Gastrocnemius medialis (tissue), 4 donors: ENCODE results near the gene GADD45GIP1. TPM values are rescaled to one million over a fixed set of nuclear protein-coding genes. Genes with fewer than 3 reads are reported as not detected.
"Not testable (repeated sequence)": the region's sequence is repeated elsewhere in the genome, so short reads cannot be mapped to it uniquely, and the experiment has no call there.

Experiments
- ATAC-seq, 2 donors: fragments of 150-250 bp; one replicate each; pipeline ENCODE4 v1.9.1; 2016
- DNase-seq, 2 donors: peaks; one replicate each; pipeline ENCODE4 v3.0.0-alpha.2; 2019
- H3K27ac ChIP-seq, 4 donors: fragments of 200-600 bp; sonication (generic); 1 replicate in 1 of 4; 2 replicates in 3 of 4; pipeline ENCODE4 v1.5.1; 2016 to 2018; ENCODE audit warnings: mild to moderate bottlenecking in 2 of 4, moderate library complexity in 1 of 4
- H3K27me3 ChIP-seq, 3 donors: fragments of 200-600 bp; sonication (generic) in 2 of 3; 1 replicate in 1 of 3; 2 replicates in 2 of 3; pipeline versions ENCODE4 v1.5.1 to v1.6.0; 2016 to 2019; ENCODE audit warnings: mild to moderate bottlenecking in 1 of 3, moderate library complexity in 1 of 3
- H3K36me3 ChIP-seq, 2 donors: fragments of 200-600 bp; sonication (generic) in 1 of 2; one replicate each; pipeline ENCODE4 v1.5.1; 2017 to 2018
- H3K4me1 ChIP-seq, 2 donors: fragments of 200-600 bp; sonication (generic) in 1 of 2; one replicate each; pipeline ENCODE4 v1.5.1; 2016 to 2017; ENCODE audit warnings: mild to moderate bottlenecking in 2 of 2
- H3K4me3 ChIP-seq, 4 donors: fragments of 200-600 bp; sonication (generic) in 3 of 4; 1 replicate in 1 of 4; 2 replicates in 3 of 4; pipeline ENCODE4 v1.5.1; 2016 to 2019; ENCODE audit warnings: mild to moderate bottlenecking in 2 of 4
- H3K9me3 ChIP-seq, 3 donors: fragments of 200-600 bp; sonication (generic) in 2 of 3; 1 replicate in 1 of 3; 2 replicates in 2 of 3; pipeline ENCODE4 v1.5.1; 2016 to 2019
- CTCF ChIP-seq, 5 experiments: fragments of 450-650 bp in 3 of 5; fragments of 200-600 bp in 2 of 5; sonication (generic) in 2 of 5; IDR thresholded peaks in 4 of 5; conservative IDR thresholded peaks in 1 of 5; 1 replicate in 4 of 5; 2 replicates in 1 of 5; pipeline ENCODE4 v1.5.1; 2016 to 2019; ENCODE audit warnings: antibody characterized with exemption in 5 of 5, mild to moderate bottlenecking in 3 of 5, moderate library complexity in 3 of 5
- POLR2A ChIP-seq, 2 donors: fragments of 450-650 bp; IDR thresholded peaks; one replicate each; pipeline ENCODE4 v1.6.1; 2017; ENCODE audit warnings: antibody characterized with exemption in 2 of 2, mild to moderate bottlenecking in 2 of 2, moderate library complexity in 2 of 2
- in situ Hi-C, 4 donors: fragments of 200-750 bp; cut with MboI; loops; one replicate each; pipeline versions ENCODE4 v1.15.0 to v1.8.0; 2017; ENCODE audit warnings: low sequenced_read_pairs in 4 of 4
- intact Hi-C: fragments of 100-400 bp; cut with DNase I; formaldehyde crosslinking; loops from one replicate; pipeline ENCODE4 v1.15.1; 2023; ENCODE audit warnings: low total_unique reads
- total RNA-seq, 4 donors: library from RNA; depleted of rRNA; stranded (reverse); fragments of >200 nt; gene quantifications; one replicate each; pipeline versions ENCODE4 v1.1.0 to v1.2.3, GENCODE V29; 2016

Gene GADD45GIP1
- total RNA-seq, 4 donors from 2014 or later = 50.7 to 71.0 (median 61.4) TPM

GRCh38 chr19:12953799-12954611 is 3.0 kb downstream of the GADD45GIP1 start:
- DNase-seq = no peak
- TF ChIP-seq CTCF (IDR thresholded peaks at IDR 0.05 in 4 of 5, conservative IDR thresholded peaks at IDR 0.05 in 1 of 5) = no peak
- TF ChIP-seq POLR2A (IDR thresholded peaks at IDR 0.05) = no peak
- H3K27ac ChIP-seq = peak overlapping the region; percentile 45 to 96 (median 94)
- intact Hi-C loops (no loop called here), in situ Hi-C loops (loop anchor here in 1 of 4 donors (25.0 kb wide), 1 partner anchor 308 kb away; no protein-coding TSS in a partner anchor)
- no peaks in the 10 kb centered on the region for H3K9me3 ChIP-seq
- peaks cover 49 to 50% of the 10 kb centered on the region in 2 donors for H3K4me1 ChIP-seq
- no peak for ATAC-seq
- H3K27me3 ChIP-seq = no peaks in the 10 kb centered on the region
- H3K36me3 ChIP-seq = peaks cover 0 to 49% of the 10 kb centered on the region in 2 donors
- no peak overlapping the region for H3K4me3 ChIP-seq

GRCh38 chr19:12953138-12953798 is 3.8 kb downstream of the GADD45GIP1 start:
- Histone ChIP-seq H3K4me3 (no peak overlapping the region), H3K4me1 (peaks cover 50% of the 10 kb centered on the region in 2 donors), H3K27me3 (no peaks in the 10 kb centered on the region), H3K9me3 (no peaks in the 10 kb centered on the region), H3K27ac (peak overlapping the region; percentile 45 to 96 (median 81)), H3K36me3 (peaks cover 0 to 57% of the 10 kb centered on the region in 2 donors)
- in situ Hi-C loops = loop anchor here in 1 of 4 donors (25.0 kb wide), 1 partner anchor 309 kb away; no protein-coding TSS in a partner anchor
- intact Hi-C loops = no loop called here
- DNase-seq (no peak), ATAC-seq (no peak)
- no peak for TF ChIP-seq CTCF (IDR thresholded peaks at IDR 0.05 in 4 of 5, conservative IDR thresholded peaks at IDR 0.05 in 1 of 5)
- no peak for TF ChIP-seq POLR2A (IDR thresholded peaks at IDR 0.05)

- Histone ChIP-seq H3K9me3 (no peaks in the 10 kb centered on the region), H3K4me1 (peaks cover 53 to 56% of the 10 kb centered on the region in 2 donors), H3K4me3 (no peak overlapping the region), H3K27me3 (no peaks in the 10 kb centered on the region), H3K36me3 (peaks cover 0 to 63% of the 10 kb centered on the region in 2 donors), H3K27ac (peak overlapping the region; percentile 45 to 96 (median 81))
- intact Hi-C loops (no loop called here), in situ Hi-C loops (loop anchor here in 1 of 4 donors (25.0 kb wide), 1 partner anchor 310 kb away; no protein-coding TSS in a partner anchor)
- no peak for TF ChIP-seq POLR2A (IDR thresholded peaks at IDR 0.05)
- no peak for TF ChIP-seq CTCF (IDR thresholded peaks at IDR 0.05 in 4 of 5, conservative IDR thresholded peaks at IDR 0.05 in 1 of 5)
- DNase-seq (no peak), ATAC-seq (no peak)
Measured at GRCh38 chr19:12952488-12953137, 4.4 kb downstream of the GADD45GIP1 start.

GRCh38 chr19:12952050-12952449 is 5.0 kb downstream of the GADD45GIP1 start:
- in situ Hi-C loops = loop anchor here in 1 of 4 donors (25.0 kb wide), 1 partner anchor 310 kb away; no protein-coding TSS in a partner anchor
- H3K36me3 ChIP-seq = peaks cover 0 to 67% of the 10 kb centered on the region in 2 donors
- H3K27me3 ChIP-seq, H3K4me3 ChIP-seq, intact Hi-C loops, ATAC-seq, H3K9me3 ChIP-seq, DNase-seq: not testable (repeated sequence)
- peak overlapping the region; percentile 45 to 96 (median 81) for H3K27ac ChIP-seq
- H3K4me1 ChIP-seq = peaks cover 59 to 62% of the 10 kb centered on the region in 2 donors
